ENCODE measurements around the gene BCL6.
A peak's percentile ranks its signal among the peaks of the same experiment; 100 is the strongest.
"Not testable (repeated sequence)": the region's sequence is repeated elsewhere in the genome, so short reads cannot be mapped to it uniquely, and the experiment has no call there.

The BCL6 gene

GRCh38 chr3:187714404-187714979 lies 30.8 kb downstream of the BCL6 start:
- DNase-seq (ENCODE audit: low read depth in 3 of 3) = peak; percentile 27 to 62 (median 47)

GRCh38 chr3:187713504-187713903 lies 31.8 kb downstream of the BCL6 start:
- no peak for DNase-seq (ENCODE audit: low read depth in 3 of 3)

DNA sequence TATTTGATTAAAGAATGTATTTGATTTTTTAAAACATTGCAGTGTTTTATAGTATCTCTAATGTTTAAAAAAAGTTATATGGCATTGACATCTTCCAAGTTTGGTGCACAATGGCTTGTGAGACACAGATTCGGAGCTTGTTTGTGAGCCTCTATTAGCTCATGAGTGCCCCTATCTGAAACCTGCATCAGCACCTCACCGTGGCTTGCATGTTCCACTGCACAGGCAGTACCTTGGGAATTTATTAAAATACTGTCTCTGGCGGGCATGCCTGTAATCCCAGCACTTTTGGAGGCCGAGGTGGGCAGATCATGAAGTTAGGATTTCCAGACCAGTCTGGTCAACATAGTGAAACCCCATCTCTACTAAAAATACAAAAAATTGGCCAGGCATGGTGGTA lies 36.1 kb downstream of the BCL6 start:
- DNase-seq (ENCODE audit: low read depth in 3 of 3) = no peak

- no peak for DNase-seq (ENCODE audit: low read depth in 3 of 3)
These were observed 36.6 kb downstream of the BCL6 start for GRCh38 chr3:187708696-187709095.

GRCh38 chr3:187706971-187707370 lies 38.3 kb downstream of the BCL6 start:
- DNase-seq (ENCODE audit: low read depth in 3 of 3) = no peak

- DNase-seq (ENCODE audit: low read depth in 3 of 3) = no peak
These were observed 40.1 kb downstream of the BCL6 start for GRCh38 chr3:187705164-187705563.

GRCh38 chr3:187702507-187703033 lies 42.7 kb downstream of the BCL6 start, which contains the start of gene RTP2:
Gene RTP2, minus strand, starts transcription at chr3:187702557. Its CDS starts 429 bp downstream, at chr3:187702128.
- no peak for DNase-seq (ENCODE audit: low read depth in 3 of 3)

- DNase-seq (ENCODE audit: low read depth in 3 of 3) = no peak
These were observed 45.0 kb downstream of the BCL6 start for GRCh38 chr3:187700249-187700648.

DNA sequence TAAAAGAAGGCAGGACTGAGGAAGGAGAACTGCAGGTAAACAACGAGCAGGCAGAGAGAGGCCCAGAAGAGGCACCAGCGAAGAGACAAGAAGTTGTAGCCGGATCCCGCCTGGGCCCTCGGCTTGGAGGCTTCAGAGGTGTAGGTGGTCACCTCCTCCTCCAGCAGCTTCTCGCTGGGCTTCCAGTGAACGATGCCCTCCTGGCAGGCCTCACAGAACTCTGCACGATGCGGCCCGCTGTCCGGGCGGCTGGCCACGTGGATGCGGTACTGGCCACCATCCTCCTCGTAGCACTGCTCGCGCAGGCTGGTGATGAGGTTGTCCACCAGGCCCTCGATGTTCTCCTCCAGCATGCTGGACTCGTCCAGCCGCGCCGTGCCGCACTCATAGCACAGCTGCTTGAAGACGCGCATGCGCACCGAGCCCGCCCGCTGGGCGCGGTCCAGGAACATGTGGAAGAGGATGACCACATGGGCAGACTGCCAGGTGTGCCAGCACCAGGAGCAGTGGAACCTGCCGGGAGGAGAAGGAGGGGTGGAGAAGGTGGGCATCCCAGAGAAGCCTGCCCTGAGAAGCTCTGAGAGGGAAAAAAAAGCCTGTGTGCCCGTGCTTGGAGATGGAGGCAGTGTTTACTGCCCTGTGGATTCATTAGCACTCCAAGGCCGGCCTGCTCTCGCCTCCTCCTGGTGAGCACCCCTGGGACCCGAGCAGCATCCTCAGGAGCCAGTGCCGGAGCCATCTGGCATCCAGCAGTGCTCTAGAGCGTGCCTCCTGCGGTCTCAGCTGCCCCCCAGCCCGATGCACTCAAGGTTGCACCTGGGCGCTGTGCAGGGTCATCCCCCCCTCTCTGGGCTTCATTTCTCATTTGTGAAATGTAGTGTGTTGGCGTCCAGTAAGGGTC lies 46.5 kb downstream of the BCL6 start:
- DNase-seq (ENCODE audit: low read depth in 3 of 3) = no peak

DNA sequence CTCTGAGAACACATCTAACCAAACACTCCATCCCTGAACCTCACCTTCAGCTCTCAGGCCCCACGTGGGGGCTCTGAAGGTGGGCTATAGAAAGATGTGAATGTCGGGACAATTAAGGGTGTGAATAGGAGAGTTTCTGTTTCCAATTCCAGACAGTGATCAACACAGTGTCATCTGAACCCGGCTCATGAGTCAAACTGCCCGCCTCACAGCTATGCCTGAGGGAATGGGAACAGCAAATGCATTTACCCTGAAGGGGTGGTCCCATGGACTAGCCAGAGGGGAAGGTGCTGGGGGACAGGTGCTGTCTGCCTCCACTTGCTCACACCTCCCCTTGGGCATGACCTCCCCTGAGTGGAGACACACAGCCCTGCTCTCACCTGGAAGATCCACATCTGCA lies 49.2 kb downstream of the BCL6 start:
- no peak for DNase-seq (ENCODE audit: low read depth in 3 of 3)

GRCh38 chr3:187695449-187695848 lies 49.8 kb downstream of the BCL6 start:
- no peak for DNase-seq (ENCODE audit: low read depth in 3 of 3)

- no peak for DNase-seq (ENCODE audit: low read depth in 3 of 3)
These were observed 50.5 kb downstream of the BCL6 start for GRCh38 chr3:187694801-187695200.

DNA sequence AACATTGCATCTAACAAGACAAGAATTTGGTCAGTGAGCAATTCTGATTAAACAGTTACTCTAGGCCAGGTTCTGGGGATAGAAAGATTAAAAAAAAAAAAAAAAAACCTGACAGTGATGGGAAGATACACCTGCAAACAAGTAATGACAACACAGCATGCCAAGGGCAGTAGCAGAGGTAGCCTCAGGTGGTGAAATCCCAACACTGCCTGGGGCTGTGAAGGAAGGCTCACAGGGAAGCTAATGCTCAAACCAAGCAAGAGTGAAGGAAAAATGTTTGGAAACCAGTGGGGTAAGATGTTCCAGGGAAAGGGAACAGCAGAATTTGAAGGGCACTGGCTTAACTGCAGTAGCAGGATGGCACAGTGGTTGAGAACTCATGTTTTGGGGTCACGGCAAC lies 51.8 kb downstream of the BCL6 start:
- no peak for DNase-seq (ENCODE audit: low read depth in 3 of 3)

GRCh38 chr3:187689984-187690383 lies 55.3 kb downstream of the BCL6 start:
- no peak for DNase-seq (ENCODE audit: low read depth in 3 of 3)

DNA sequence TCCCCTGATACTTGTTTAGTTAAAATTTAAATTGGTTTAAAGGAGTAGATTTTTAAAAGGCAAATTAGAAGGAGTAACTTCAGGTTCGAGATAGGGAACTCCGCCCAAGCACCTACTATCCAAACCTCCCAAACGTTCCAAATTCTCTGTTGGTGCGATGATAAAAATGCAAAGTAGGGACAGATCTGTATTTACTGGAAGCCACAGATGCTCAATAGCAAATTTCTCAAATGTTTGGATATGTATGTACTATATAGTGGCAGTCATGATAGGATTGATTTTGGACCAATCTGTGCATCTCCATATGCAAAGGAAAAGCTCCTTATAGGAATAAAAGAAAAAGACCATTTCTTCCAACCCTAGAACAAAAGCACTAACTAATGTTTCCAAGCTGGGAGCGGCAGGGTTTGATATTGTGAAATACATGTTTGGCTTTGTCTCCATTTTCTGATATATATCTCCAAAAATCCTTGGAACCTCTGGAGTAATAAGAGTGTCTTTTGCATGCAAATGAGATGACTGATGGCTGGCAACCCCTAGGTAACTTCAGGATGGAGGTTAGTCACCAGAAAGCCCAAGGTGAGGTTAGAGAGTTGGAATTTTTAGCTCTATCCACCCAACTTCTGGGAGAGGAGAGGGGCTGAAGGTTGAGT lies 58.5 kb downstream of the BCL6 start:
- DNase-seq (ENCODE audit: low read depth in 3 of 3) = no peak

GRCh38 chr3:187685948-187686347 lies 59.3 kb downstream of the BCL6 start:
- no peak for DNase-seq (ENCODE audit: low read depth in 3 of 3)

DNA sequence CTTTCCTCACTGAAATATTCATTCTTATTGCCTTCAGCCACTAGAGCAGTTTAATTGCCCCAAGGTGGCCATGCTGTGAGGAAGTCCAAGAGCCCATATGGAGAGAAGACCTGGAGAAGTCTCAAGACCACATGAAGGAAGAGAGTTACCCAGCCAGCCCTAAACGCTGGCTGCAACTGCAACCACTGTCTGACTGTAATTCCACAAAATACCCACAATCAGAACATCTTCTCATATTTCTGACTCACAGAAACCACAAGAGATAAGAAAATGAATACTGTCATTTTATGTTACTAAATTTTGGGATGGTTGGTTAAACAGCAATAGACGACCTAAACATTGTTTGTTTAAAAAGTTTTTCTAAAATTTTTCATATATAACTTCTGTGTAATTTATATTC lies 60.4 kb downstream of the BCL6 start:
- DNase-seq (ENCODE audit: low read depth in 3 of 3) = no peak

DNA sequence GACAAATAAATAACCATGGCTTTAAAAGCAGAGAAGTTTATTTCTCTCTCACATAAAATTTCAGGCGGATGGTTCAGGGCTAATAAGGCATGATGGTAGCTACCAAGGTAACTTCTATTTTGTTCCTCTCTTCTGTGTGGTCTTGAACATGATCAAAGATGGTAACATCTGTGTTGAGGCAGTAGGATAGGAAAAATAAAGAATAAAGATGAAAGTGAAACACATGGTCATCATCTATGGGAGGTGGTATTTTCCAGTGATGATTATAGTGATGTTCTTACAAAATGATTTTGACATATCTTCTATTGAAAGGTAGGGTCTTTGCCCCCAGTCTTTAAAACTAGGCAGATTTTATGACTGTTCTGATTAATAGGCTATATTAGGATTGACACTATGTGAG lies 60.8 kb downstream of the BCL6 start:
- no peak for DNase-seq (ENCODE audit: low read depth in 3 of 3)

DNA sequence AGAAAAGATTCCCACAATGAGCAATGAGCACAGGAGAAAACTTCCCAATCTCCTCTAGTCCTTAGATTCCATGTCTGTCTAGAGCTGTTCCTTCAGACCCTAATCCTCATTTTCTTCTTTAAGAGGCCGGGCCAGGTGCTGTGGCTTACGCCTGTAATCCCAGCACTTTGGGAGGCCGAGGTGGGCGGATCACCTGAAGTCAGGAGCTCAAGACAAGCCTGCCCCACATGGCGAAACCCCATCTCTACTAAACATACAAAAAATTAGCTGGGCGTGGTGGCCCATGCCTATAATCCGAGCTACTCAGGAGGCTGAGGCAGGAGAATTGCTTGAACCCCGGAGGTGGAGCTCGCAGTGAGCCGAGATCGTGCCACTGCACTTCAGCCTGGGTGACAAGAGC lies 63.5 kb downstream of the BCL6 start:
- not testable (repeated sequence) for DNase-seq (ENCODE audit: low read depth in 3 of 3)

DNA sequence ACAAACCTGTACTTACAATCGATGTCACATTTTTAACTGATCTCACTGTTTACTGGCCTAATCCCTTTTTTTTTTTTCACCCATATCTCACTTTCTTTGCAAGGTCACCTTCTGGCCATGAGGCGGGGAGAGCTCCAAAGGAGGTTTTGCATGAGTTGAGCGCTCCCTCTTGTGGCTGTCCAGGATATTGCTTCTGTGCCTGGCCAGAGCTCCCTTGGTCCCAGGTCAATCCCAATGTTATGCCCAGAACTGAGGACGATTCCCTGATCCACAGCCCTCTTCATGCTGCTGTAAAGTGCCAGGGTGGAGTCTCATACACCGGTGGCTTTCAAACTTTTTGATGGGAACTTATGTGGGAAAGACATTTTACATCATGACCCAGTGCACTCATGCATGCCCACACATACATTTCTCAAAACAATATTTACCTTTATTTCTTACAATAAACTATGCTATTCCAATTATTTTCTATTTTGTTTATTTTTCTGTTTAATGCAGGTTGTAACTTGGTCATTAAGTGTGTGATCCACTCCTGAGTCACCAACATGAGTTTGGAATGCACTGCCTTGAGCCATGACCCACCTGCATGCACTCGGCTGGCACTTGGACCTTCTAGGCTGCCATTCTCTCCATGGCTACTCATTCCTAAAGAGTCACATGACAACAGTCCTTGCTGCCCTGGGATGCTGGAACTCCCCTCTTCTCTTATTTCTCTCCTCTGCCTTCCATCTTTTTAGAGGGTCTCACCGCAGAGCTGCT lies 65.5 kb downstream of the BCL6 start:
- peak; percentile 29 to 46 (median 31) for DNase-seq (ENCODE audit: low read depth in 3 of 3)

DNA sequence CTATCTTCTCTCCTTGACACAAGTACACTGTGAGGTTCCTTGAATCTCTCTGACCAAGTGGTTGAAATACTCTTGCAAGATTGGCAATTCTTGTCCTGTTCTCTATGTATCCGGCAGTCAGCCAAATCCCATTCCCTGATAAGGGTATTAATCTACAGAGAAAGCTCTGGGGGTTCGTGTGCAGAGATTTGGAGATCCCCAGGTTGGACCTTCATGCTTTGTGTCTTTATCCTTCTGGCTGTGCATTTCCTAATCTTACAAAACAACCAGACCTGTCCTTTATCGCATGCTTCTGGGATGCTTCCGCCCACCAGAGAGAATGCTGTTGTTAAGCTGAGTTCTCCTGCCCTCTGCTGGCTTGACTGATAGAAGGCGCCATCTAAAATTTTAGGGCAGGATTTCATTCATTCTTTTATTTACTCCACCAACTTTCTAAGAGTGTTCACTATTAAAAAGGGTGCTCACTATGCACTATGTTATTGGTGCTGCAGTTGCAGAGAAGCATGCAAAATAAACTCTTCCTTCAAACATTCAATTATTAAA lies 66.5 kb downstream of the BCL6 start:
- DNase-seq (ENCODE audit: low read depth in 3 of 3) = no peak

Data from stimulated activated CD4-positive, alpha-beta T cell treated with anti-CD3 and anti-CD28 coated beads, TNF-alpha, amount 100 ng/mL, for 4 hours (primary cell).